B cell (primary cell): ENCODE data around the gene TBKBP1. TPM values are rescaled to one million over a fixed set of nuclear protein-coding genes. Genes with fewer than 3 reads are reported as not detected.

Experiments used
- ATAC-seq: fragments of 200-7000 bp; cut with Tn5 transposase; one replicate; pipeline ENCODE4 v1.10.0; 2021; ENCODE audit warnings: low read depth, mild to moderate bottlenecking, moderate number of reproducible peaks, moderate library complexity
- CTCF ChIA-PET: fragments of 350-600 bp; sonication (Branson Sonifier 250); formaldehyde crosslinking; loops from one replicate; lab custom pipeline; 2021; ENCODE audit warnings: antibody characterized with exemption, inconsistent platforms; lab: Charles Lee
- POLR2A ChIA-PET: fragments of 350-600 bp; sonication (Branson Sonifier 250); formaldehyde crosslinking; loops from one replicate; lab custom pipeline; 2021; ENCODE audit warnings: antibody characterized with exemption; lab: Charles Lee
- DNase-seq: peaks from one replicate; pipeline ENCODE4 v3.0.0; 2013
- H2AFZ ChIP-seq: 2 replicates; pipeline ENCODE4 v1.6.1; 2012; ENCODE audit warnings: mild to moderate bottlenecking, low read depth, low read length; ENCODE audit not compliant: insufficient read depth, poor library complexity, severe bottlenecking
- H3K27ac ChIP-seq, 2 donors: 1 replicate in 1 of 2; 2 replicates in 1 of 2; pipeline ENCODE4 v1.5.1; 2012 to 2013; ENCODE audit warnings: low read length in 2 of 2, mild to moderate bottlenecking in 2 of 2, moderate library complexity in 1 of 2
- H3K27me3 ChIP-seq, 4 experiments: fragments of 200-600 bp in 1 of 4; sonication (generic) in 1 of 4; replicated peaks in 1 of 4; 1 replicate in 2 of 4; 2 replicates in 2 of 4; pipeline versions ENCODE4 v1.6.1 to v1.7.0; 2013 to 2016; ENCODE audit warnings: low read length in 3 of 4, mild to moderate bottlenecking in 2 of 4, mixed read lengths in 1 of 4, moderate library complexity in 1 of 4; ENCODE audit not compliant: insufficient read depth in 4 of 4, control insufficient read depth in 3 of 4; ENCODE audit errors: control extremely low read depth in 1 of 4
- H3K36me3 ChIP-seq, 2 experiments: replicated peaks in 1 of 2; 1 replicate in 1 of 2; 2 replicates in 1 of 2; pipeline versions ENCODE4 v1.6.1 to v1.7.1; 2013; ENCODE audit warnings: low read length in 1 of 2; ENCODE audit not compliant: insufficient read depth in 2 of 2, control insufficient read depth in 1 of 2; ENCODE audit errors: control extremely low read depth in 1 of 2, extremely low read depth in 1 of 2
- H3K4me1 ChIP-seq, 2 donors: fragments of 200-600 bp in 1 of 2; sonication (generic) in 1 of 2; 1 replicate in 1 of 2; 2 replicates in 1 of 2; pipeline versions ENCODE4 v1.5.1 to v1.6.1; 2013 to 2017; ENCODE audit warnings: low read length in 2 of 2; ENCODE audit not compliant: control insufficient read depth in 2 of 2, insufficient read depth in 2 of 2
- H3K4me2 ChIP-seq: replicated peaks from 2 replicates; pipeline ENCODE3; 2012; ENCODE audit warnings: mild to moderate bottlenecking, low read depth, low read length; ENCODE audit not compliant: poor library complexity, severe bottlenecking
- H3K4me3 ChIP-seq, 5 experiments: fragments of 200-600 bp in 1 of 5; sonication (generic) in 1 of 5; 1 replicate in 3 of 5; 2 replicates in 2 of 5; pipeline versions ENCODE4 v1.5.1 to v1.7.0; 2011 to 2016; ENCODE audit warnings: low read length in 4 of 5, mild to moderate bottlenecking in 4 of 5, low read depth in 2 of 5, control low read depth in 1 of 5, moderate library complexity in 1 of 5; ENCODE audit not compliant: insufficient read depth in 1 of 5; ENCODE audit errors: control extremely low read depth in 1 of 5, extremely low read depth in 1 of 5
- H3K79me2 ChIP-seq: fragments of 200-600 bp; sonication (generic); one replicate; pipeline ENCODE4 v1.6.0; 2016; ENCODE audit warnings: low read length; ENCODE audit not compliant: control insufficient read depth, insufficient read depth
- H3K9ac ChIP-seq: fragments of 200-600 bp; sonication (generic); 2 replicates; pipeline ENCODE4 v1.6.1; 2017; ENCODE audit warnings: mild to moderate bottlenecking, low read length, moderate library complexity
- H3K9me3 ChIP-seq, 3 donors: one replicate each; pipeline versions ENCODE4 v1.6.1 to v1.7.1; 2013; ENCODE audit warnings: low read length in 2 of 3; ENCODE audit not compliant: control insufficient read depth in 2 of 3, insufficient read depth in 1 of 3; ENCODE audit errors: control extremely low read depth in 1 of 3
- H4K20me1 ChIP-seq: 2 replicates; pipeline ENCODE4 v1.6.0; 2012; ENCODE audit warnings: mild to moderate bottlenecking, low read length; ENCODE audit not compliant: insufficient read depth, control insufficient read depth, poor library complexity, severe bottlenecking
- H3K27ac Mint-ChIP-seq: one replicate; pipeline ENCODE4 v1.8.0; 2021; ENCODE audit warnings: mixed read lengths
- H3K27me3 Mint-ChIP-seq: one replicate; pipeline ENCODE4 v1.8.0; 2021; ENCODE audit warnings: mixed read lengths
- H3K4me1 Mint-ChIP-seq: one replicate; pipeline ENCODE4 v1.8.0; 2021; ENCODE audit warnings: mixed read lengths
- H3K4me3 Mint-ChIP-seq: one replicate; pipeline ENCODE4 v1.8.0; 2021; ENCODE audit warnings: mixed read lengths
- H3K9me3 Mint-ChIP-seq: one replicate; pipeline ENCODE4 v1.8.0; 2022; ENCODE audit warnings: mixed read lengths; ENCODE audit not compliant: insufficient read depth
- EZH2 ChIP-seq: IDR thresholded peaks from 2 replicates; pipeline ENCODE4 v1.6.1; 2012; ENCODE audit warnings: borderline replicate concordance, low read depth, mild to moderate bottlenecking, moderate library complexity, low read length; ENCODE audit not compliant: insufficient read depth, poor library complexity, severe bottlenecking
- WGBS: methylation state at CpG from one replicate; pipeline ENCODE4 v1.1.5; 2013; ENCODE audit warnings: missing lambda C conversion rate; ENCODE audit not compliant: insufficient coverage; 5-methylcytosine and 5-hydroxymethylcytosine counted together
- intact Hi-C: fragments of 100-400 bp; cut with micrococcal nuclease; formaldehyde crosslinking; loops from one replicate; pipeline ENCODE4 v1.10.0; 2022
- polyA plus RNA-seq: library from polyadenylated mRNA; depleted of rRNA; stranded (reverse); fragments of >200 nt; gene quantifications from 2 replicates; pipeline ENCODE4 v1.2.3, GENCODE V29; 2012
- total RNA-seq, 2 donors: library from RNA; stranded (reverse); fragments of 120-200 nt in 1 of 2; gene quantifications; 1 replicate in 1 of 2; 2 replicates in 1 of 2; pipeline versions ENCODE4 v1.2.3 to v1.2.4, GENCODE V29; 2013 to 2022
- TF ChIP-seq, protein P1 (sequence below): fragments of 200-600 bp; IDR thresholded peaks from one replicate; pipeline ENCODE4 v1.8.0; 2022; ENCODE audit warnings: antibody characterized with exemption, mild to moderate bottlenecking

The TBKBP1 gene
- total and polyA plus RNA-seq, 2 donors (not counting 1 experiment from before 2014, with no cell fraction given): 6.6 to 8.4 TPM

DNA sequence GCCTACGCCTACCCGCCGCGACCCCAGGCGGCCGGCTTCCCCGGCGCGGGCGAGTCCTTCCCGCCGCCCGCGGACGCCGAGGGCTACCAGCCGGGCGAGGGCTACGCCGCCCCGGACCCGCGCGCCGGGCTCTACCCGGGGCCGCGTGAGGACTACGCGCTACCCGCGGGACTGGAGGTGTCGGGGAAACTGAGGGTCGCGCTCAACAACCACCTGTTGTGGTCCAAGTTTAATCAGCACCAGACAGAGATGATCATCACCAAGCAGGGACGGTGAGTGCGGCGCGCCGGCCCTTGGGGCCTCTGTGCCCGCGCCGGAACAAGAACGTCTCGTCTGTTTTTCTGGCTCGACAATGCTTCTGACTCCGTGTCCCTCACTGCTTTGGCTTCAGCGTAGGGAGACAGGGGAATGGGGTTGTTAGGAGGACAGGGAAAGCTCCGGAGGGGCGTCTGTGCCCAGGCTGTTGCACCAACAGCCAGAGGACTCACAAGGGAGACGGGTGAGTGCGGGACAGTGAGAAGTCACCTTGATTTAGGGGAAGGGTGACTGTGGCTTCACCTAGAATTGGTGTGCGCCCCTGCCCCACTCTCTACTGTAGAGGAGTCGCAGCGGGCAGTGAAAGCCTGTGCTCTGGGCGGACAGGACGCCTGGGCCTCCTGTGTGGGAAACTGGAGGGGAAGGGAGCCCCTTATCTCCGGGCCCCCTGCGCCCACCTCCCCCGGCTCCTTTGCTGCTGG lies 39.9 kb downstream of the TBKBP1 start:
- intact Hi-C loops: loop anchor here (1.0 to 2.0 kb wide), 7 partner anchors 8 to 85 kb away; partner anchors contain the start of genes KPNB1 and TBKBP1
- POLR2A ChIA-PET: interaction anchor here (0.7 to 1.5 kb wide), 6 partner anchors 14 to 71 kb away, joined by 3 to 5 read pairs (median 3); partner anchors contain the start of gene TBKBP1
- peaks cover 57% of the 10 kb centered on the region for H3K4me1 Mint-ChIP-seq
- DNase-seq (peak; percentile 63), ATAC-seq (no peak)
- Histone ChIP-seq H4K20me1 (no peaks in the 10 kb centered on the region), H3K79me2 (peaks cover 8% of the 10 kb centered on the region), H3K4me2 (peak overlapping the region; percentile 91), H3K4me1 (peaks cover 31 to 47% of the 10 kb centered on the region in 2 donors), H3K27ac (peak overlapping the region; percentile 16 to 50), H3K9ac (peak overlapping the region; percentile 67), H3K4me3 (peak overlapping the region; percentile 51 to 73 (median 60)), H3K27me3 (peaks cover 0 to 7% (median 2%) of the 10 kb centered on the region in 4 experiments), H3K36me3 (no peaks in the 10 kb centered on the region), H2AFZ (peak overlapping the region; percentile 85), H3K9me3 (no peaks in the 10 kb centered on the region)
- peak overlapping the region; percentile 98 for H3K4me3 Mint-ChIP-seq
- TF ChIP-seq, protein P1, sequence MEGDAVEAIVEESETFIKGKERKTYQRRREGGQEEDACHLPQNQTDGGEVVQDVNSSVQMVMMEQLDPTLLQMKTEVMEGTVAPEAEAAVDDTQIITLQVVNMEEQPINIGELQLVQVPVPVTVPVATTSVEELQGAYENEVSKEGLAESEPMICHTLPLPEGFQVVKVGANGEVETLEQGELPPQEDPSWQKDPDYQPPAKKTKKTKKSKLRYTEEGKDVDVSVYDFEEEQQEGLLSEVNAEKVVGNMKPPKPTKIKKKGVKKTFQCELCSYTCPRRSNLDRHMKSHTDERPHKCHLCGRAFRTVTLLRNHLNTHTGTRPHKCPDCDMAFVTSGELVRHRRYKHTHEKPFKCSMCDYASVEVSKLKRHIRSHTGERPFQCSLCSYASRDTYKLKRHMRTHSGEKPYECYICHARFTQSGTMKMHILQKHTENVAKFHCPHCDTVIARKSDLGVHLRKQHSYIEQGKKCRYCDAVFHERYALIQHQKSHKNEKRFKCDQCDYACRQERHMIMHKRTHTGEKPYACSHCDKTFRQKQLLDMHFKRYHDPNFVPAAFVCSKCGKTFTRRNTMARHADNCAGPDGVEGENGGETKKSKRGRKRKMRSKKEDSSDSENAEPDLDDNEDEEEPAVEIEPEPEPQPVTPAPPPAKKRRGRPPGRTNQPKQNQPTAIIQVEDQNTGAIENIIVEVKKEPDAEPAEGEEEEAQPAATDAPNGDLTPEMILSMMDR: no peak
- TF ChIP-seq EZH2: no peak
- CTCF ChIA-PET: interaction anchor here (0.5 to 2.7 kb wide), 20 partner anchors 8 to 75 kb away, joined by 3 to 30 read pairs (median 5); partner anchors contain the start of gene TBKBP1
- H3K27ac Mint-ChIP-seq: peak overlapping the region; percentile 95
- WGBS: 6% methylated on average over 58 of the region's 60 CpGs
- no peaks in the 10 kb centered on the region for H3K9me3 Mint-ChIP-seq
- H3K27me3 Mint-ChIP-seq: no peaks in the 10 kb centered on the region

DNA sequence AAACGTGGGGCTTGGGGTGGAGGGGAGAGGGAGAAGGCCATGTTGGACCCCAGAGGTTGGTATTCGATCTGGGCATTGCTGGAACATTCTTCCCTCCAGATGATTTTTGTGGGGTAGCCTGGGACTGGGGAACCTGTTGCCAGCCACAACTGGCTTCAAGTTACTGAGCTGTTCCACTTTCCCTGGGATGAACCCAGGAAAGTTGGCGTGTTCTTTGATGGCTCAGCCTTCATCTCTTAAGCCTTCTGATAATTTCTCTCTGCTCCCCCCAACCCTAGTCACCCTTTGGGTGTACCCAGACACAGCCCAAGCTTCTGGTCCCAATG lies 41.1 kb downstream of the TBKBP1 start:
- H3K79me2 ChIP-seq: peaks cover 12% of the 10 kb centered on the region
- peak overlapping the region; percentile 85 for H2AFZ ChIP-seq
- DNase-seq: no peak
- H3K4me2 ChIP-seq: peak overlapping the region; percentile 91
- H3K27ac Mint-ChIP-seq: peak overlapping the region; percentile 86
- ATAC-seq: no peak
- H3K9me3 ChIP-seq: no peaks in the 10 kb centered on the region
- H3K4me1 Mint-ChIP-seq: peaks cover 61% of the 10 kb centered on the region
- H3K9ac ChIP-seq: peak overlapping the region; percentile 67
- H3K4me3 Mint-ChIP-seq: peak overlapping the region; percentile 98
- CTCF ChIA-PET: interaction anchor here (0.9 to 2.8 kb wide), 5 partner anchors 10 to 71 kb away, joined by 4 to 17 read pairs (median 5); no protein-coding TSS in a partner anchor
- H3K4me3 ChIP-seq: peak overlapping the region in 4 of 5 experiments; percentile 56 to 73 (median 64)
- H4K20me1 ChIP-seq: no peaks in the 10 kb centered on the region
- H3K27me3 Mint-ChIP-seq: no peaks in the 10 kb centered on the region
- H3K27ac ChIP-seq: peak overlapping the region; percentile 45 to 52
- no peaks in the 10 kb centered on the region for H3K36me3 ChIP-seq
- no peaks in the 10 kb centered on the region for H3K9me3 Mint-ChIP-seq
- POLR2A ChIA-PET: interaction anchor here (1.1 kb wide), 1 partner anchor 964 kb away, joined by 3 read pairs; no protein-coding TSS in a partner anchor
- TF ChIP-seq, protein P1: no peak
- TF ChIP-seq EZH2: no peak
- intact Hi-C loops: loop anchor here (2.0 kb wide), 1 partner anchor 40 kb away; the partner anchor contains the start of gene TBKBP1
- H3K27me3 ChIP-seq: peaks cover 0 to 7% (median 2%) of the 10 kb centered on the region in 4 experiments
- whole genome bisulfite sequencing: 84% methylated on average over 3 of the region's 3 CpGs
- H3K4me1 ChIP-seq: peaks cover 31 to 51% of the 10 kb centered on the region in 2 donors
